Dendritic cell treated with granulocyte-macrophage colony-stimulating factor and Interleukin-4, amounts not matched to agents 40 ng/mL and 50 ng/mL, for 4 days (primary cell): Measurements from ENCODE around the gene PRICKLE1.
A peak's percentile ranks its signal among the peaks of the same experiment; 100 is the strongest.

Source experiments
- H3K27ac Mint-ChIP-seq: one replicate; pipeline ENCODE4 v1.8.0; 2022; ENCODE audit warnings: mild to moderate bottlenecking, mixed read lengths
- H3K27me3 Mint-ChIP-seq: one replicate; pipeline ENCODE4 v1.8.0; 2022; ENCODE audit warnings: mild to moderate bottlenecking, mixed read lengths
- H3K36me3 Mint-ChIP-seq: one replicate; pipeline ENCODE4 v1.8.0; 2022; ENCODE audit warnings: low read depth, mixed read lengths
- H3K4me1 Mint-ChIP-seq: one replicate; pipeline ENCODE4 v1.8.0; 2022; ENCODE audit warnings: low read depth, mixed read lengths
- H3K4me3 Mint-ChIP-seq: one replicate; pipeline ENCODE4 v1.8.0; 2022; ENCODE audit warnings: mild to moderate bottlenecking, moderate library complexity, mixed read lengths
- H3K9me3 Mint-ChIP-seq: one replicate; pipeline ENCODE4 v1.8.0; 2022; ENCODE audit warnings: mixed read lengths
- intact Hi-C: fragments of 100-400 bp; cut with micrococcal nuclease; formaldehyde crosslinking; loops from one replicate; pipeline ENCODE4 v1.15.0; 2022

Gene PRICKLE1

GRCh38 chr12:42483521-42483790, 106.1 kb downstream of the PRICKLE1 start:
- Mint-ChIP-seq H3K27me3 (peaks cover 78% of the 10 kb centered on the region), H3K27ac (no peak overlapping the region), H3K9me3 (no peaks in the 10 kb centered on the region), H3K36me3 (peaks cover 9% of the 10 kb centered on the region), H3K4me3 (peak overlapping the region; percentile 90), H3K4me1 (peaks cover 8% of the 10 kb centered on the region)
- intact Hi-C loops, result loop anchor here (2.0 to 5.0 kb wide), 4 partner anchors 85 to 854 kb away; partner anchors contain the start of gene PRICKLE1

GRCh38 chr12:42482748-42483520, 106.6 kb downstream of the PRICKLE1 start:
- no peaks in the 10 kb centered on the region for H3K9me3 Mint-ChIP-seq
- peaks cover 9% of the 10 kb centered on the region for H3K36me3 Mint-ChIP-seq
- intact Hi-C loops, result loop anchor here (2.0 to 5.0 kb wide), 4 partner anchors 86 to 854 kb away; partner anchors contain the start of gene PRICKLE1
- H3K4me1 Mint-ChIP-seq, result peaks cover 8% of the 10 kb centered on the region
- H3K27ac Mint-ChIP-seq, result no peak overlapping the region
- H3K4me3 Mint-ChIP-seq, result peak overlapping the region; percentile 90
- H3K27me3 Mint-ChIP-seq, result peaks cover 81% of the 10 kb centered on the region

- peak overlapping the region; percentile 90 for H3K4me3 Mint-ChIP-seq
- no peak overlapping the region for H3K27ac Mint-ChIP-seq
- H3K27me3 Mint-ChIP-seq, result peaks cover 77% of the 10 kb centered on the region
- H3K36me3 Mint-ChIP-seq, result peaks cover 9% of the 10 kb centered on the region
- H3K9me3 Mint-ChIP-seq, result no peaks in the 10 kb centered on the region
- intact Hi-C loops, result loop anchor here (2.0 to 5.0 kb wide), 4 partner anchors 87 to 855 kb away; partner anchors contain the start of gene PRICKLE1
- H3K4me1 Mint-ChIP-seq, result peaks cover 8% of the 10 kb centered on the region
Observed at GRCh38 chr12:42482041-42482747, 107.4 kb downstream of the PRICKLE1 start.

- peaks cover 9% of the 10 kb centered on the region for H3K36me3 Mint-ChIP-seq
- H3K9me3 Mint-ChIP-seq, result no peaks in the 10 kb centered on the region
- intact Hi-C loops, result loop anchor here (5.0 kb wide), 3 partner anchors 106 to 856 kb away; partner anchors contain the start of gene PRICKLE1
- H3K4me3 Mint-ChIP-seq, result no peak overlapping the region
- H3K4me1 Mint-ChIP-seq, result peaks cover 8% of the 10 kb centered on the region
- no peak overlapping the region for H3K27ac Mint-ChIP-seq
- peaks cover 70% of the 10 kb centered on the region for H3K27me3 Mint-ChIP-seq
Observed at GRCh38 chr12:42481368-42481767, 108.2 kb downstream of the PRICKLE1 start.

- H3K27me3 Mint-ChIP-seq, result peaks cover 46% of the 10 kb centered on the region
Observed at GRCh38 chr12:42477941-42478340, 111.6 kb downstream of the PRICKLE1 start.

GRCh38 chr12:42475106-42475505, 114.4 kb downstream of the PRICKLE1 start:
- intact Hi-C loops, result no loop called here
- Mint-ChIP-seq H3K27me3 (peaks cover 19% of the 10 kb centered on the region), H3K4me1 (peaks cover 2% of the 10 kb centered on the region), H3K27ac (no peak overlapping the region), H3K9me3 (no peaks in the 10 kb centered on the region), H3K4me3 (no peak overlapping the region), H3K36me3 (no peaks in the 10 kb centered on the region)

More at GRCh38 chr12:42477941-42478340, 111.6 kb downstream of the PRICKLE1 start:
- Mint-ChIP-seq H3K27ac (no peak overlapping the region), H3K9me3 (no peaks in the 10 kb centered on the region), H3K36me3 (no peaks in the 10 kb centered on the region), H3K4me1 (no peaks in the 10 kb centered on the region), H3K4me3 (no peak overlapping the region)
- intact Hi-C loops, result no loop called here

GRCh38 chr12:42474391-42474790, 115.2 kb downstream of the PRICKLE1 start:
- Mint-ChIP-seq H3K27ac (no peak overlapping the region), H3K27me3 (peaks cover 13% of the 10 kb centered on the region), H3K36me3 (no peaks in the 10 kb centered on the region), H3K4me3 (no peak overlapping the region), H3K9me3 (no peaks in the 10 kb centered on the region), H3K4me1 (peaks cover 9% of the 10 kb centered on the region)
- intact Hi-C loops, result no loop called here

GRCh38 chr12:42473561-42473960, 116.0 kb downstream of the PRICKLE1 start:
- intact Hi-C loops, result no loop called here
- peaks cover 17% of the 10 kb centered on the region for H3K4me1 Mint-ChIP-seq
- H3K36me3 Mint-ChIP-seq, result no peaks in the 10 kb centered on the region
- no peaks in the 10 kb centered on the region for H3K9me3 Mint-ChIP-seq
- peaks cover 9% of the 10 kb centered on the region for H3K27me3 Mint-ChIP-seq
- no peak overlapping the region for H3K4me3 Mint-ChIP-seq
- H3K27ac Mint-ChIP-seq, result no peak overlapping the region

GRCh38 chr12:42473130-42473529, 116.4 kb downstream of the PRICKLE1 start:
- Mint-ChIP-seq H3K27me3 (peaks cover 4% of the 10 kb centered on the region), H3K4me3 (no peak overlapping the region), H3K9me3 (no peaks in the 10 kb centered on the region), H3K36me3 (no peaks in the 10 kb centered on the region), H3K4me1 (peaks cover 20% of the 10 kb centered on the region), H3K27ac (no peak overlapping the region)
- intact Hi-C loops, result no loop called here

- intact Hi-C loops, result no loop called here
- peaks cover 1% of the 10 kb centered on the region for H3K27me3 Mint-ChIP-seq
- no peaks in the 10 kb centered on the region for H3K36me3 Mint-ChIP-seq
- H3K9me3 Mint-ChIP-seq, result no peaks in the 10 kb centered on the region
- peaks cover 20% of the 10 kb centered on the region for H3K4me1 Mint-ChIP-seq
- no peak overlapping the region for H3K27ac Mint-ChIP-seq
- no peak overlapping the region for H3K4me3 Mint-ChIP-seq
Observed at GRCh38 chr12:42472376-42472775, 117.2 kb downstream of the PRICKLE1 start.

GRCh38 chr12:42469355-42470175, 120.0 kb downstream of the PRICKLE1 start:
- H3K4me3 Mint-ChIP-seq, result peak overlapping the region; percentile 75
- no peaks in the 10 kb centered on the region for H3K27me3 Mint-ChIP-seq
- no peaks in the 10 kb centered on the region for H3K9me3 Mint-ChIP-seq
- H3K4me1 Mint-ChIP-seq, result peaks cover 20% of the 10 kb centered on the region
- intact Hi-C loops, result no loop called here
- H3K27ac Mint-ChIP-seq, result peak overlapping the region; percentile 77
- H3K36me3 Mint-ChIP-seq, result no peaks in the 10 kb centered on the region

GRCh38 chr12:42468921-42469320, 120.6 kb downstream of the PRICKLE1 start:
- Mint-ChIP-seq H3K27me3 (no peaks in the 10 kb centered on the region), H3K27ac (peak overlapping the region; percentile 77), H3K36me3 (no peaks in the 10 kb centered on the region), H3K4me3 (peak overlapping the region; percentile 75), H3K4me1 (peaks cover 20% of the 10 kb centered on the region), H3K9me3 (no peaks in the 10 kb centered on the region)
- intact Hi-C loops, result no loop called here

GRCh38 chr12:42468341-42468821, 121.2 kb downstream of the PRICKLE1 start:
- Mint-ChIP-seq H3K36me3 (no peaks in the 10 kb centered on the region), H3K4me3 (no peak overlapping the region), H3K27ac (no peak overlapping the region), H3K9me3 (no peaks in the 10 kb centered on the region), H3K4me1 (peaks cover 20% of the 10 kb centered on the region), H3K27me3 (no peaks in the 10 kb centered on the region)
- intact Hi-C loops, result no loop called here
